Stimulated activated CD4-positive, alpha-beta T cell treated with anti-CD3 and anti-CD28 coated beads, Interleukin-15, amount 100 ng/mL, for 1 hour (primary cell): ENCODE data around the gene ANKH.

ENCODE experiments used
- DNase-seq, 2 donors: peaks; one replicate each; pipeline ENCODE4 v3.0.0-alpha.2; 2020; ENCODE audit warnings: low read depth in 1 of 2, low spot score in 1 of 2

The ANKH gene

DNA sequence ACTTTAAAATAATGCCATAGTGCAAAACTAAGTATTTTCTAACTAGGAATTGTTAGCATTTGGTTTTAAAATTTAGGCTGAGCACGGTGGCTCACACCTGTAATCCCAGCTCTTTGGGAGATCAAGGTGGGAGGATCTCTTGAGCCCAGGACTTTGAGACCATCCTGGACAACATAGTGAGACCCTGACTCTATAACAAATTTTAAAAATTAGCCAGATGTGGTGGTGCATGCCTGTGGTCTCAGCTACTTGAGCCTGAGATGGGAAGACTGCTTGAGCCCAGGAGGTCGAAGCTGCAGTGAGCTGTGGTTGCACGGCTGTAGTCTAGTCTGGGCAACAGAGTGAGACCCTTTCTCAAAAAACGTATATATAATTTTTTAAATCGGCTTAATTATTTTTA is 202.2 kb downstream of the ANKH start:
- DNase-seq: no peak

DNA sequence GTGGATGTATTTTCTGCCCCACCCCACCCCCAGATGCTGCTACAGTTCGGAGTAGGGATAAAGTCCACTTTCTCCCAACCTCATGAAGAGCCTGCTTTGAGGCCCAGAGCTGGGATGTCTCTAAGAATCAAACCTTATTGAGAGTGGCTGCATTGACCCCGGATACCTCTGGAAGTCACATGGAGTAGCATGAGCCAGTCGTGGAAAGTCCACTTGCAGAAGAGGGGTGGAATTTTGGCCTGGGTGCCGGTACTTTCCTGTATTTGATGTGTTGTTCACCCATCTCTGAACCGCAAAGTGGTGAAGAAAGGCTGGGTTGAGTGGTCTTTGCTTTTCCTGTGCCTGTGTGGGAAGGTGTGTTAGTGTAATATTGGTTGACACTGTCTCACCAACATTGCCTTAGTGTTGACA is 203.4 kb downstream of the ANKH start:
- no peak for DNase-seq

DNA sequence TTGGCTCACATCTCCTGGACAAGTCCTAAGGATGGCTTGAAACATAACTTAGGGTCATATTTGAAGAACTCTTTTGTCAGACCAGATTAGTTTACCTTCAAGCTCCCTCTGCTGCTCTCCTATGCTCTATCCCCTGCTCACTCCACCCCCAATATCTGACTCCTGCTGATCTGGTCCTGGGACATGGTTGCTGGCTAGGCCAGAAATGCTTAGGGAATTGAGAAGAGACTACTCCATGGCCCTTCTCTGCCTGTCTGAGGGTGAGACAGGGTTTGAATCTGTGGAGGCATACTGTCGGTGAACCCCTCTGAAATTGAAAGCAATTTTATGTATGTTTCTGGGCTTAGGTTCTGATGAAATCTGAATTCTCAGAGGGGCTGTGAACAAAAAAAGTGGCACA is 203.8 kb downstream of the ANKH start:
- no peak for DNase-seq

DNA sequence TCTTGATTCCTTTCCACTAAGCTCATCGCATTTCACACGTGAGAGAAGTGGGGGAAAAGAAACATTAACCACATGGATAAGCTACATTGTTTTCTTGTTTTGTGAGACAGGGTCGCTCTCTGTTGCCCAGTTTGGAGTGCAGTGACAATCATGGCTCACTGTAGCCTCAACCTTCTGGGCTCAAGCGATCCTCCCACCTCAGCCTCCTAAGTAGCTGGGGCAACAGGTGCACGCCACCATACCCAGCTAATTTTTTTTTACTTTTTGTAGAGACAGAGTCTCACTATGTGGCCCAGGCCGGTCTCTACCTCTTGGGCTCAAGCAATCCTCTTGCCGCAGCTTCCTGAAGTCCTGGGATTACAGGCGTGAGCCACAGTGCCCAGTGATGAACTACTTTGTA is 204.3 kb downstream of the ANKH start:
- DNase-seq: no peak

DNA sequence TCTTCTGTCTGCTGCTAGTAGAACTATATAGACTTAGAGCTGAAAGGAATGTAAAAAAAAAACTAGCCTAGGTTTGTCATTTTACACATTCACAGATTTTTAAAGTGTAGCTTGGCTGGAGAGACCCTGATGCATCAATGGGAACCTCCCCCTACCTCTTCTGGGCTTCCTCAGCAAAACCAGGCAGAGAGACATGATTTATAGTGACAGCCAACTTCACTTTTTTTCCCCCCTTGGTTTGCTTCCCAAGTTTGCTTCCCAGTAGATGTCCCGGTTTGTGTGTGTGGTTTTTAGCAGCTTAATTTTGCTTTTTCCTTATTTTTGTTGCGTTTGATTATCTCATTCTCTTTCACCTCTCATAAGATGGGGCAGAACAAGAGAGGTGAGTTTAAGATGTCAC is 205.2 kb downstream of the ANKH start:
- no peak for DNase-seq

DNA sequence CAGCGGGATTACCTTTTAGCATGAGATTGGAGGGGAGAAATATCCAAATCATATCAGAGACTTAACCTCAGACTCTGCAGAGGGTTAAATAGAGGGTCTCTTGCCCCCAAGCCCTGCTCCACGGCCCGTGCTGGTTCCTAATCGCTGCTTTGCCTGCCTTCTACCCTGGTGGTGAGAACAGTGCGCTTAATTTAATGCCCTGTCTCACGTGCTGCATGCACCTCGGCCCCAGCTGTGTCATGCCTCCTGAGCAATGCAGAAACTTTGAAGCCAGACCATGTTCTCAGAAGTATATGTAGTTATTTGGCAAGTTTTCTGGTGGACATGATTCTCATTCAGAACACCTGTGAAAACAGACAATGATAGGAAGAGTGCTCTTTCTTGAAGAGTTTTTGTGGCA is 205.6 kb downstream of the ANKH start:
- peak; percentile 16 to 26 for DNase-seq

DNA sequence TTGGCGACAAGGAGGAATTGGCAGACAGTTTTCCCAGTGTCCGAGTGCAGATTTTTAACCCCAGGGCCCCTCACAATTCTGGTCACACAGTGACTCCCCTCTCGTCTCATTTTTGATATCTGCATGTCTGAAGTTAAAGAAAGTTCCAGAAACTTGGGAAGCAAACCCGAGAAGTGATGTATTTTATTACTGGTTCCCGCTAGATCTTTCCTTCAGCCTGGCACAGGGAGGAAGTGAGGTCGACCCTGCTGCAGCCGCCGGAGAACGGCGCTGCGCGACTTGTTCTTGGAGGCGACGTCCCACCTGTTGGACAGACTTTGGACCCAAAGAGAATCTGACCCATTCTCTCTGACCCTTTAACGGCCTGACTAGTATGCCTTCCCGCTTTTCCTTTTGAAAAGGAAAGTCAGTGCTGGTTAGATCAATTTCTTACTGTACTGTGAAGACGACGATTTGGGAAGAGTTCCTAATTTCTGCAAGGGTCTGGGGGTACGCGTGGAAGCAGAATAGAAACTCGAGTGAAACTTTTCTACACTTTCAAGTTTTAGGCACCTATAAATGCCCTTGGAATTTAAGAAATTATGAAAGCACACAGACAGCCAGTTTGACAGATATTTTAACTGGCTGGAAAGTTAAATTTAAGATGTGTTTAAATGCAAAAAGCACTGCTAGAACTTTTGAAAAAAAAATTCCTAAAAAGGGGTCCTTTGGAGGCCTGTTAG is 206.3 kb downstream of the ANKH start:
- DNase-seq: peak in 1 of 2 donors; percentile 3

DNA sequence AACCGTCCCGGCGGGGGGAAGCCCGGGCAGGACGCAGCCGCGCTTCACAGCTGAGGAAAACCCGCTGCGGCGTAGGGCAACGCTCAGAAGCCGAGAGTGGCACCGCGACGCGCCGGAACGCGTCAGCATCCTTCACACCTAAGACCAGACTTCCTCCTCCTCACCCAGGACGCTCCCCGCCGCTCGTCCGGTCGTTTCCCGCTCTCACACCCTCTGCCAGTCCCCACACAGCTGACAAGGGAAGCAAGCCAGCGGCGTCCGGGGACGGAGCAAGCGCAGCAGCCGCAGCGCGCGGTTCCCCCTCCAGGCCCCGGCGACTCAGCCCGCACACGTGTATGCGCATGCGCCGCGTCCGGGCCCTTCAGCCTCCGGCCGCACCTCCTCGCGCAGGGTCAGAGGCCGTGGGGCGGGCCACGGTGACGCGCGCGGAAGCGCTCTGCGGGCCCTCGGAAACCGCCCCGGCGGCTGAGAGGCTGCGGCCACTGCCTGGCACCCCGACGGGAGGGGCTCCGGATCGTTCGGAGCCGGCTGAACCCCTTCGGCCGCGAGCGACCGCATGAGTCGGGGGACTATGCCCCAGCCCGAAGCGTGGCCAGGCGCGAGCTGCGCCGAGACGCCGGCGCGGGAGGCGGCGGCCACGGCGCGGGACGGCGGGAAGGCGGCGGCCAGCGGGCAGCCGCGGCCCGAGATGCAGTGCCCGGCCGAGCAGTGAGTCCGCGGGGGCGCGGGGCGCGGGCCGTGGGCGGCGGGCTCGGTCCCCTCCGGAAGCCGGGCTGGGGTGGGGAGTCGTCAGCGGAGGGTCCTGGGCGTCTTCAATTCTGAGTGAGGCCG is 207.1 kb downstream of the ANKH start, which contains the start of gene OTULIN:
Gene OTULIN, plus strand, starts transcription at position 449 of the 831 bp plus-strand sequence. Its CDS starts 108 bp downstream, at position 557.
- peak; percentile 71 to 80 for DNase-seq

DNA sequence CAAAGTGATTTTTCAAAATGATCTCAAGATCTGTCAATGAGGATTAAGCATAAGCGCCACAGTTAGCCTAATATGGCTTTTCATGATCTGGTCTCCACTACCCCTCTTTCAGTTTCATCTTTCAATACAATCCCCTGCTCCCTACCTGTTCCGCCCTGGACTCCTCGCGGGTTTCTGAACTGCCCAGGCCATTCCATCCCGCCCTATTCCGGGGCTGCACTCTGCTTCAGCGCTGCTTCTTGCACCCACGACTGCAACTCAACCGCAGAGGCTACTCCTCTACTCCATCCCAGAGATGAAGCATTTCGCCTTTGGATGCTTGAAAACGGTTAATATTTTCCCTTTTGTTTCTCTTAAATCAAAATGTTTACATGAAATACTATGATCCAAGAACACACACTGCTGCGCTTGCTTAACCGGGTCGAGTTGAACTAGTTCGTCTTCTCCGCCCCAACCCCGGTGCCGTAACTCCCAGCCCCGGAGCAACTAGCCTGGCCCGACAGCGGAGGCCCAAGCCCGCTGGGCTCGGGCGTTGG is 207.8 kb downstream of the ANKH start:
- no peak for DNase-seq

DNA sequence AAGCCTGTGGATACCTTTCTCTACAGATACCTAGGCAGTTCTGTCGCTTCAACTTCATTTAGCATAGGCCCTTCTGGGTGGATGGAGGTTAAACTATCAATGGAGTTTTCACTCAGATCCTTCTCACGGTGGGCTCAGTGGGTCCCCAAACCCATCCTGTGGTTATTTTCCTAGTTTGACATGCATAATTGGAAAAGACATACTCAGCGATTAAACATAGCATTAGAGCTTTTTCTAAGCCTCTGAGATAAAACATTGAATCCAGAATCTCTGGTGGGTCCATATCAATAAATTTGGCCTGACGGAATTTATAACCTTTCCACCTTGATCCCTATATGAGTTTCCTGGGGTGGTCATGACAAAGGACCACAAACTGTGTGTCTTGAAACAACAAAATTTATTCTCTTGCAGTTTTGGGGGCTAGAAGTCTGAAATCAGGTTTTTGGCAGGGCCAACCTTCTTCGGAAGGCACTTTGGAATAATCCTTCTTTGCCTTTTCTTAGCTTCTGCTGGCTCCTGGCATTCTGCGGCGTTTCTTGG is 208.8 kb downstream of the ANKH start:
- DNase-seq: no peak

DNA sequence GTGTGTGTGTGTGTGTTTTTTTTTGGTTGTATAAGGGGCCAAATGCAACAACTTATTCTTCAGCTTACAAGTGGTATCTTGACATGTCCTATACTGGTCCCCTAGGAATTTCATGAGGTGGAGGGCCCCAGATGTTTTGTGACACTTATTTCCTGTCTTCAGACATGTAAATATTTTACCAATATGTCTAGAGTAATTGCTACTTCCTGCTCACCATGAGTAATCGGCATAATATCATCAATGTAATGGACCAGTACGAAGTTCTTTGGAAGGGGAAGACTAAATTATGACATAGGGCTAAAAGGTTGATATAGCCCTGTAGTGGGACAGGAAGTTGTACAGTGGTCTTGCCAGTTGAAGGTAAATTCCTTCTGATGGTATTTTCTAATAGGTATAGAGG is 210.7 kb downstream of the ANKH start:
- no peak for DNase-seq

DNA sequence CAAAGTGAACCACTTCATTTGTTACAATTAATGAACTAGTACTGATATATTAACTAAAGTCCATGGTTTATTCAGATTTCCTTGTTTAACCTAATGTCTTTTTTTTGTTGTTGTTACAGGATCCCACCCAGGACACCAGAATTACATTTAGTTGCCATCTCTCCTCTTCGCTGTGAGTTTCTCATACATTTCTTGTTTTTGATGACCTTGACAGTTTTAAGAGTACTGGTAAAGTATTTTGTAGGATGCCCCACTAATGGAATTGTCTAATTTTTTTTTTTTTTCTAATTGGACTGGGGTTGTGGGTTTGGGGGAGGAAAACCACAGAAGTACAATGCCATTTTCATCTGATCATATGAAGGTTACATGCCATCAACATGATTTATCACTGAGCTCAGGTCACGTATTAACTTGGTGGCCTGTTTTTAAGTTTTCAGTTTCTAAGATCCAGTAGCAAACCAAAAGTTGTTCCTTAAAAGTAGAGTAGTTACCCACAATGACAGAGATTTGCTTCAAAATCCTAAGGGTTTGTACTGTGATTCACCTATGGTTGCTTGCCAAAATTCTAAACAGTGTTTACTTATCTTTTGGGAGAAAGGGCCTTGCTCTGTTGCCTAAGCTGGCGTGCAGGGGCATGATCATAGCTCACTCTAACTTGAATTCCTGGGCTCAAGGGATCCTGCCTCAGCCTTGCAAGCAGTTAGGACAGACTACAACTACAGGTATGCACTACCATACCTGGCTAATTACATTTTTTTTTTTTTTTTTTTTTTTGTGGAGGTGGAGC is 211.6 kb downstream of the ANKH start:
- DNase-seq: no peak

DNA sequence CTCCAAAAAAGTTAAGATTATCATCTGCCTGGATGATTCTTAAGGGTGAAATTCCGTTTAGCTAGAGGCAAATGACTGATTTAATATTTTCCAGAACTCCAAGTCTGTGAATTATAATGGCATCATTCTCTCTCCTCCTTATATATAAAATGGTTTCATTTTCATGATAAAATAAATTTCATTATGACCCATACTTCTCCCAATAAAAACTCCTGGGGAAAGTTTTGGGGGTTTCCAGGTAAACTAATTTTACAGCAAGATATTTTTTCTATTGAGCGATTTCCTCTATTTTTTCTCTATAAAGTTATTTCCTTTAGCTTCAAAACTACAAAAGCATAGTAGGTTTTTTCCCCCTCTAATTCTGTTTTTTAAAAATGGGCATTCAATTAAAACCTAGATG is 214.7 kb downstream of the ANKH start:
- no peak for DNase-seq

DNA sequence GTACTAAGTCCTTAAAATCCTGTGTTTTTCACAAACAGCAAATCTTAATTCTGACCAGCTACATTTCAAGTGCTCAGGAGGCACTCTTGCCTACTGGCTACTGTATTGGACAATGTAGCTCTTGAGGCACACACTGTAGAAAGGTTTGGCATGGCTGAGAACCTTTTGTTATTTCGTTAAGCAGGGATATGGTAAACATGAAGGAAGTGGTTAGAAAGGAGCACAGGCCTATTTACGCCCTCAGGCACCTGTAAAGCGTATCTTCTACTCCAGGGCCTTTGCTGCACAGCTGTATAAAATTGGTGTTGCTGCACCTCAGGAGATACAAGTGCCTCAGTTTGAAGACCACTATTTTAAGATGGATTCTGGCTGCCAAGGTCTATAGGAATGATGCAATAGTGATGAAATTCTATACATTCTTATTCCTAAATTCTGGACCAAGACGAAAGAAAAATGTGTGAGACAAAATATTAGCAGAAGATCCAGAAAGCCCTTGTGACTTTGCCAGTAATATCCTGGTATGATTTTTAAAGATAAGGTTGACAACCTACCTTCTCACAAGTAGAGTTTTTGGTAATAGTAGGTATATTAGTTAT is 216.3 kb downstream of the ANKH start:
- DNase-seq: no peak
